Testis (tissue), 2 donors: ENCODE measurements around the gene MDH1B.

Experiments used
- POLR2A ChIP-seq: fragments of 450-650 bp; IDR thresholded peaks from one replicate; pipeline ENCODE4 v1.6.1; 2017; ENCODE audit warnings: antibody characterized with exemption, mild to moderate bottlenecking, moderate library complexity
- TF ChIP-seq, protein P1 (sequence below), 3 experiments: fragments of 450-650 bp in 2 of 3; fragments of 200-600 bp in 1 of 3; sonication (generic) in 1 of 3; IDR thresholded peaks; one replicate each; pipeline ENCODE4 v1.5.1; 2016 to 2019; ENCODE audit warnings: antibody characterized with exemption in 3 of 3, mild to moderate bottlenecking in 2 of 3, moderate library complexity in 1 of 3

DNA sequence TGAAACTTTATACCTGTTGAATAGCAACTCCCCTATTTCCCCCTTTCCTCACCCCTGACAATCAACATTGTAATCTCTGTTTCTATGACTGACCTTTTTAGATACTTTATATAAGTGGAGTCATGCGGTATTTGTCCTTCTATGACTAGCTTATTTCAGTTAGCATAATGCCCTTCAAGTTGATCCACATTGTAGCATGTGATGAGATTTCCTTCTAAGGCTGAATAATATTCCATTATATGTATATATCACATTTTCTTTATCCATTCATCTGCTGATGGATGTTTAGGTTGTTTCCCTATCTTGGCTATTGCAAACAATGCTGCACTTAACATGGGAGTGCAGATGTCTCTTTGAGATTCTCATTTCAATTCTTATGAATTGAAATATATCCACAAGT, 9.7 kb upstream of the MDH1B start:
- TF ChIP-seq POLR2A, result no peak
- TF ChIP-seq, protein P1, sequence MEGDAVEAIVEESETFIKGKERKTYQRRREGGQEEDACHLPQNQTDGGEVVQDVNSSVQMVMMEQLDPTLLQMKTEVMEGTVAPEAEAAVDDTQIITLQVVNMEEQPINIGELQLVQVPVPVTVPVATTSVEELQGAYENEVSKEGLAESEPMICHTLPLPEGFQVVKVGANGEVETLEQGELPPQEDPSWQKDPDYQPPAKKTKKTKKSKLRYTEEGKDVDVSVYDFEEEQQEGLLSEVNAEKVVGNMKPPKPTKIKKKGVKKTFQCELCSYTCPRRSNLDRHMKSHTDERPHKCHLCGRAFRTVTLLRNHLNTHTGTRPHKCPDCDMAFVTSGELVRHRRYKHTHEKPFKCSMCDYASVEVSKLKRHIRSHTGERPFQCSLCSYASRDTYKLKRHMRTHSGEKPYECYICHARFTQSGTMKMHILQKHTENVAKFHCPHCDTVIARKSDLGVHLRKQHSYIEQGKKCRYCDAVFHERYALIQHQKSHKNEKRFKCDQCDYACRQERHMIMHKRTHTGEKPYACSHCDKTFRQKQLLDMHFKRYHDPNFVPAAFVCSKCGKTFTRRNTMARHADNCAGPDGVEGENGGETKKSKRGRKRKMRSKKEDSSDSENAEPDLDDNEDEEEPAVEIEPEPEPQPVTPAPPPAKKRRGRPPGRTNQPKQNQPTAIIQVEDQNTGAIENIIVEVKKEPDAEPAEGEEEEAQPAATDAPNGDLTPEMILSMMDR (IDR thresholded peaks at IDR 0.05), result no peak
